Glutamatergic neuron (in vitro differentiated cells): Measurements from ENCODE around the gene ULK4. TPM values are rescaled to one million over a fixed set of nuclear protein-coding genes. Genes with fewer than 3 reads are reported as not detected.

Experiments used
- DNase-seq: peaks from one replicate; pipeline ENCODE4 v3.0.0; 2022
- H3K27ac Mint-ChIP-seq: one replicate; pipeline ENCODE4 v1.8.0; 2020; ENCODE audit warnings: mild to moderate bottlenecking, mixed read lengths, inconsistent platforms; ENCODE audit not compliant: unreplicated experiment
- H3K27me3 Mint-ChIP-seq: one replicate; pipeline ENCODE4 v1.8.0; 2020; ENCODE audit warnings: mild to moderate bottlenecking, moderate library complexity, mixed read lengths, inconsistent platforms; ENCODE audit not compliant: unreplicated experiment
- H3K36me3 Mint-ChIP-seq: one replicate; pipeline ENCODE4 v1.8.0; 2020; ENCODE audit warnings: mild to moderate bottlenecking, mixed read lengths, inconsistent platforms; ENCODE audit not compliant: unreplicated experiment
- H3K4me1 Mint-ChIP-seq: one replicate; pipeline ENCODE4 v1.8.0; 2020; ENCODE audit warnings: mild to moderate bottlenecking, low read depth, mixed read lengths, inconsistent platforms; ENCODE audit not compliant: unreplicated experiment
- H3K4me3 Mint-ChIP-seq: one replicate; pipeline ENCODE4 v1.8.0; 2020; ENCODE audit warnings: mild to moderate bottlenecking, mixed read lengths, inconsistent platforms; ENCODE audit not compliant: unreplicated experiment
- H3K9me3 Mint-ChIP-seq: one replicate; pipeline ENCODE4 v1.8.0; 2020; ENCODE audit warnings: mild to moderate bottlenecking, moderate library complexity, mixed read lengths, inconsistent platforms; ENCODE audit not compliant: unreplicated experiment
- CTCF ChIP-seq: fragments of 200-600 bp; sonication (generic); IDR thresholded peaks from one replicate; pipeline ENCODE4 v1.5.0; 2021; ENCODE audit not compliant: partially characterized antibody, unreplicated experiment
- total RNA-seq: library from RNA; stranded (reverse); fragmentation: NEBNext Ultra II Directional; extraction: Animal tissue kit (Norgen Biotek cat#: 25700); gene quantifications from one replicate; pipeline ENCODE4 v1.2.1, GENCODE V29; 2021; ENCODE audit not compliant: unreplicated experiment

ULK4 gene
- total RNA-seq, 1 donor from 2014 or later: 9.7 TPM

DNA sequence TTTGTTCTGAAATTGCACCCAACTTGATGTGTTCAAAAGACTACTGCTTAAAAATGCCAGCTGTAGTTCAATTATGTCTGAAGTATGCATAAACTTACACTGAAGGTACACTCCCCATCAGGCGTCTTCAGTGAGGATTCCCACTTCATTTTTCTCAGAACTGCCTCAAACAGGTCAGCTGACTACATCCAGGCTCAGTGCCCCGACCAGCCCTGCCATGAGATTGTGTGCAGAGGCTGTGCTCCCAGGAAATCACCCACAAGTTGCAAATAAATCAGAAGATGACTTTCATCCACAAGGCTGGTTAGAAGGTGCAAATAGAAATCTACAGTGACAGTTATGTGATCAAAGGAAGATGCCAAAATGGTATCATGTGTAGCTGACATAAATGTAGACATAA, 711.1 kb downstream of the ULK4 start:
- Mint-ChIP-seq H3K4me3 (no peak overlapping the region), H3K36me3 (no peaks in the 10 kb centered on the region), H3K9me3 (no peaks in the 10 kb centered on the region), H3K4me1 (no peaks in the 10 kb centered on the region), H3K27me3 (no peaks in the 10 kb centered on the region), H3K27ac (no peak overlapping the region)
- TF ChIP-seq CTCF: no peak
- no peak for DNase-seq

GRCh38 chr3:41249318-41249717, 712.6 kb downstream of the ULK4 start:
- H3K4me3 Mint-ChIP-seq: no peak overlapping the region
- no peaks in the 10 kb centered on the region for H3K4me1 Mint-ChIP-seq
- H3K36me3 Mint-ChIP-seq: no peaks in the 10 kb centered on the region
- peaks cover 1% of the 10 kb centered on the region for H3K27me3 Mint-ChIP-seq
- no peaks in the 10 kb centered on the region for H3K9me3 Mint-ChIP-seq
- no peak overlapping the region for H3K27ac Mint-ChIP-seq
- no peak for TF ChIP-seq CTCF
- DNase-seq: no peak

DNA sequence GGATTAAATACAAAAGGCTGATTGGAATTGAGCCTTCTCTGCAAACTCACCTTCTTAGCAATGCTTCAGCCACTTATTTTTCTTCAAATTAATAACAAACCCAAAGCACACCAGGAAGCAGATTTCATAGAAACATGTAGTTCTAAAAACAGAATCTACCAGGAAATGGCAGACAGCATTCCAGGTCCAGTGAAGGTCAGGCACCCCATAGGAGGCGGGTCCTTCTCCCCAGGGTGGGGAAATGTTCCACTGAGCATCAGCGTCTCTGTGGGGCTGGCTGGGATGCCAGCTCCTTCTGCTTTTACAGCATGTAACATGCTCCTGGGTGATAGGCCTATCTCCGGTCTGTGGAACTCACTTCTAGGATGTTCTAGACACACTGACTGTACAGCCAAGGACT, 713.4 kb downstream of the ULK4 start:
- no peak overlapping the region for H3K4me3 Mint-ChIP-seq
- TF ChIP-seq CTCF: no peak
- H3K27me3 Mint-ChIP-seq: peaks cover 1% of the 10 kb centered on the region
- no peak for DNase-seq
- H3K4me1 Mint-ChIP-seq: no peaks in the 10 kb centered on the region
- no peaks in the 10 kb centered on the region for H3K36me3 Mint-ChIP-seq
- H3K27ac Mint-ChIP-seq: no peak overlapping the region
- H3K9me3 Mint-ChIP-seq: no peaks in the 10 kb centered on the region

GRCh38 chr3:41247055-41248004, 714.6 kb downstream of the ULK4 start:
- Mint-ChIP-seq H3K4me1 (no peaks in the 10 kb centered on the region), H3K27ac (no peak overlapping the region), H3K9me3 (peaks cover 4% of the 10 kb centered on the region), H3K36me3 (no peaks in the 10 kb centered on the region), H3K4me3 (no peak overlapping the region), H3K27me3 (peaks cover 1% of the 10 kb centered on the region)
- TF ChIP-seq CTCF: no peak
- no peak for DNase-seq

DNA sequence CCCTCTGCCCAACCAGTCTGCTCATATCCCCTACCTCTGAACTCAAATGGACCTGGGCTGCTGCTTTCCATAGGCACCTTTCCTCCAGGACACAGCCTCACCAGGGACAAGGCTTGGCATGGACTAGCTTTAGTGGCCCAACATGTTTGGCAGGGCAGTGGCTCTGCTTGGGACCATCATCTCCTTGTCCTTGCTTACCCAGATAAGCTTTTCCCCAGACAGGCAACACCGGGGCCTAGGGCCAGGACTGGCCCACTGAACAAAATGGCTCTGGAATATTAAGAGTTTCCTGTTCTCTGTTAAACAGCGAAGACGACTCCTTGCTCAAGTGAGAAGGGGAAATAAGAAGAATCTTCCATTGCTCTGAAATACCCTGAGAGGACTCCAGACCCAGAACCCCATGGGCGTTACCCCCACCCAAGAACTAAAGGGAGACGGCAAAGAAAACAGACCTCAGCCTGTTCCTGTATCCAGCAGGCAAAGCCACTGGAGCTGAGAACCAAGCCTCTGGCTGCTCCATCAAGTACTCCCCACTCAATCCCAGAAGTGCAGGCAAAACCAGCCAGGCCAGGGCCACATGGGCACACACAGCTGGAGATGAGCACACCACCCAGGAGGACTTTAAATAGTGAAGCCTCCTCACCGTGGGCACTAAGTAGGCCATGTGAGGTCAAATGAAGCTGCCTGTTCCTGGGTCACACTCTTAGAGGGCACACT, 717.1 kb downstream of the ULK4 start:
- no peak for TF ChIP-seq CTCF
- Mint-ChIP-seq H3K36me3 (no peaks in the 10 kb centered on the region), H3K9me3 (peaks cover 9% of the 10 kb centered on the region), H3K4me1 (no peaks in the 10 kb centered on the region), H3K27me3 (peaks cover 4% of the 10 kb centered on the region), H3K4me3 (no peak overlapping the region), H3K27ac (no peak overlapping the region)
- DNase-seq: no peak
